Skin of body (tissue), 2 donors: ENCODE measurements around the gene SPA17. TPM values are rescaled to one million over a fixed set of nuclear protein-coding genes. Genes with fewer than 3 reads are reported as not detected.

Experiments used
- small RNA-seq: library from RNA; depleted of rRNA; stranded (forward); fragments of <200 nt; gene quantifications from one replicate; pipeline ENCODE3, GENCODE V24; 2014; ENCODE audit warnings: low replicate concordance
- total RNA-seq: library from RNA; depleted of rRNA; stranded (reverse); fragments of >200 nt; gene quantifications from one replicate; pipeline ENCODE4 v1.2.3, GENCODE V29; 2014

SPA17 gene
- total RNA-seq, 1 donor from 2014 or later = 2.9 TPM

Small RNA genes within 50 kb of the gene (small RNA-seq; reads per million reads assigned to genes)
- not detected for gene RNA5SP352

Other genes starting within 250 kb of the SPA17 start
- gene OR8B4, start 249.0 kb upstream of the SPA17 start, total RNA-seq = not detected
- gene OR8B8, start 228.2 kb upstream of the SPA17 start, total RNA-seq = not detected
- not detected for gene OR8B12, start 130.2 kb upstream of the SPA17 start, total RNA-seq
- gene OR8A1, start 103.9 kb upstream of the SPA17 start, total RNA-seq = not detected
- not detected for gene PANX3, start 62.5 kb upstream of the SPA17 start, total RNA-seq
- 13.6 TPM for gene TBRG1, start 51.0 kb upstream of the SPA17 start, total RNA-seq
- 3.9 TPM for gene SIAE, start 165 bp upstream of the SPA17 start, total RNA-seq
- 0.39 TPM for gene NRGN, start 66.0 kb downstream of the SPA17 start, total RNA-seq
- gene VSIG2, start 78.4 kb downstream of the SPA17 start, total RNA-seq = 0.20 TPM
- 9.2 TPM for gene ESAM, start 88.4 kb downstream of the SPA17 start, total RNA-seq
- 15.2 TPM for gene MSANTD2, start 126.5 kb downstream of the SPA17 start, total RNA-seq
- 8.8 TPM for gene ROBO3, start 191.5 kb downstream of the SPA17 start, total RNA-seq
- 9.7 TPM for gene ROBO4, start 224.0 kb downstream of the SPA17 start, total RNA-seq
- not detected for gene HEPN1, start 245.3 kb downstream of the SPA17 start, total RNA-seq